PFSK-1 (cell line): ENCODE data around the gene CARNS1.

Experiments
- POLR2AphosphoS5 ChIP-seq: IDR thresholded peaks from 2 replicates; pipeline ENCODE4 v1.6.1; 2012; ENCODE audit warnings: low read depth, mild to moderate bottlenecking, control low read depth, low read length, moderate library complexity
- REST ChIP-seq, 2 experiments: IDR thresholded peaks; 2 replicates each; pipeline versions ENCODE4 v1.6.1 to v1.8.0; 2011 to 2012; ENCODE audit warnings: low read depth in 2 of 2, low read length in 2 of 2, control low read depth in 1 of 2, inconsistent platforms in 1 of 2, mild to moderate bottlenecking in 1 of 2, moderate library complexity in 1 of 2; ENCODE audit not compliant: insufficient read depth in 1 of 2

- TF ChIP-seq REST (IDR thresholded peaks at IDR 0.05; ENCODE audit: insufficient read depth in 1 of 2, low read depth in 2 of 2, low read length in 2 of 2): no peak
- TF ChIP-seq POLR2AphosphoS5: no peak
These were observed 52.9 kb downstream of the CARNS1 start for GRCh38 chr11:67468456-67468758.
